ENCODE measurements around the gene VPS33B. TPM values are rescaled to one million over a fixed set of nuclear protein-coding genes. Genes with fewer than 3 reads are reported as not detected.

The VPS33B gene
- total RNA-seq, 1 experiment from 2014 or later: 16.3 TPM

- no peak overlapping the region for H2BK12ac ChIP-seq (ENCODE audit: insufficient read length, low read depth, low read length)
- no peak overlapping the region for H3K4me2 ChIP-seq (ENCODE audit: insufficient read depth, insufficient read length, low read length)
- H3K9ac ChIP-seq (ENCODE audit: extremely low read depth, insufficient read length, low read length): no peak overlapping the region
- no peak overlapping the region for H2BK120ac ChIP-seq (ENCODE audit: low read depth, low read length, poor library complexity, severe bottlenecking)
- H3K27ac ChIP-seq (ENCODE audit: insufficient read length, low read depth, low read length): no peak overlapping the region
- H3K23me2 ChIP-seq (ENCODE audit: insufficient read length, low read depth, low read length, poor library complexity, severe bottlenecking): no peaks in the 10 kb centered on the region
- H3T11ph ChIP-seq (ENCODE audit: low read length): no peak overlapping the region
- no peaks in the 10 kb centered on the region for H3K27me3 ChIP-seq (ENCODE audit: insufficient read depth, low read length)
- H4K20me1 ChIP-seq (ENCODE audit: control insufficient read depth, insufficient read depth, insufficient read length): no peaks in the 10 kb centered on the region
- no peak overlapping the region for H3K23ac ChIP-seq (ENCODE audit: insufficient read length, low read depth, low read length)
- no peak overlapping the region for H4K8ac ChIP-seq (replicated peaks; ENCODE audit: insufficient read length, low read depth, low read length)
- no peak overlapping the region for H3K4me3 Mint-ChIP-seq
- H3K4me1 Mint-ChIP-seq: peaks cover 4 to 9% of the 10 kb centered on the region in 2 experiments; a peak in 1 of 4 replicates
- H2BK15ac ChIP-seq (ENCODE audit: low read depth, low read length): no peak overlapping the region
- no peak for DNase-seq
- H3K79me2 ChIP-seq (ENCODE audit: insufficient read depth, low read length): no peaks in the 10 kb centered on the region
- H2AK5ac ChIP-seq (ENCODE audit: insufficient read length, low read length): no peak overlapping the region
- peaks cover 32% of the 10 kb centered on the region for H3K27me3 Mint-ChIP-seq (ENCODE audit: low read depth)
- no peak overlapping the region for H3K14ac ChIP-seq (ENCODE audit: insufficient read depth, low read length)
- H3K9me3 ChIP-seq (ENCODE audit: control insufficient read depth, low read depth, low read length): no peaks in the 10 kb centered on the region
- no peaks in the 10 kb centered on the region for H3K4me1 ChIP-seq (ENCODE audit: insufficient read depth, low read length)
- 0 out of 3 replicates have a peak, but pooled peaks have one; percentile 6 for TF ChIP-seq CTCF (conservative IDR thresholded peaks at IDR 0.05)
- WGBS (ENCODE audit: extremely low coverage, insufficient read length, low lambda C conversion rate): no CpG with 5 or more reads among the region's 4 CpGs
- no peaks in the 10 kb centered on the region; a peak in 2 of 5 replicates for H3K9me3 Mint-ChIP-seq
- H2BK5ac ChIP-seq (ENCODE audit: insufficient read length, low read length): no peak overlapping the region
- H3K4ac ChIP-seq (ENCODE audit: low read depth, low read length): no peak overlapping the region
- H3K18ac ChIP-seq (ENCODE audit: insufficient read length, low read depth, low read length): no peak overlapping the region
- H3K79me1 ChIP-seq (ENCODE audit: insufficient read depth, low read depth, low read length, poor library complexity, severe bottlenecking): no peaks in the 10 kb centered on the region
- H2BK20ac ChIP-seq (ENCODE audit: low read depth, low read length, poor library complexity, severe bottlenecking): no peak overlapping the region
- no peak overlapping the region for H3K56ac ChIP-seq (ENCODE audit: insufficient read length, low read depth, low read length)
- no peak overlapping the region for H2AFZ ChIP-seq (ENCODE audit: low read length)
- no peak overlapping the region for H4K91ac ChIP-seq (ENCODE audit: insufficient read length, low read depth, low read length)
- H3K27ac Mint-ChIP-seq: no peak overlapping the region
- no peaks in the 10 kb centered on the region for H3K36me3 Mint-ChIP-seq (ENCODE audit: insufficient read depth in 1 of 3, low read depth in 3 of 3)
- no peak overlapping the region for H4K5ac ChIP-seq (ENCODE audit: insufficient read length, low read depth, low read length)
Observed at GRCh38 chr15:91050128-91050455, 27.7 kb upstream of the VPS33B start.

Data from H9 (cell line).